ENCODE measurements around the gene ARHGAP24.

Gene ARHGAP24

DNA sequence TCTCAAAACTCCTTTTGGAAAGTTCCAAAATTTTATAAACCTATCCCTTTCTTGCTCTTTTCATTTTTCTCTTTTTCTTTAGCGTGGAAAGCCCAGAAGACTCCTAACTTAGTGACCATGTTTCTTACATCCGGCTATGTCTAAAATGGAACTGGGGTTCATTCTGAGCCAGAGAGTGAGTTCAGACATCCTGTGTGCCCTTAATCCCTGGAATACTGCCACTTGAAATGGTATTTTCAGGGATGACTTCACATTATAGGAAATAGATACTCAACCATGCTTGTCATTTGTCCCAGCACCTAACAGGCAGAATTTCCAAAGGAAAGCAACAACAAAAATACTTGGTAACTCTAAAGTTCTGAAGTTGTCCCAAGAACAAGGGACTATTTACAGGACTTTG lies 379.6 kb downstream of the ARHGAP24 start:
- no peaks in the 10 kb centered on the region for H3K4me1 ChIP-seq (ENCODE audit: low read length)
- no peaks in the 10 kb centered on the region for H3K9me2 ChIP-seq (replicated peaks; ENCODE audit: insufficient read depth, low read length)
- H2AFZ ChIP-seq (ENCODE audit: low read length) = no peak overlapping the region
- H3K9ac ChIP-seq (ENCODE audit: low read length) = no peak overlapping the region
- no peaks in the 10 kb centered on the region for H3K36me3 ChIP-seq (replicated peaks; ENCODE audit: insufficient read depth, low read length)
- no peak overlapping the region for H3K4me2 ChIP-seq (ENCODE audit: low read depth, low read length)
- H3K9me3 ChIP-seq (replicated peaks; ENCODE audit: insufficient read depth, low read length) = no peaks in the 10 kb centered on the region
- no peak for DNase-seq
- no peaks in the 10 kb centered on the region for H3F3A ChIP-seq (ENCODE audit: insufficient read depth, low read length)
- no peak for TF ChIP-seq EZH2phosphoT487 (IDR thresholded peaks at IDR 0.05; ENCODE audit: low read length)
- no peaks in the 10 kb centered on the region for H3K79me2 ChIP-seq (ENCODE audit: low read length)
- no peak overlapping the region for H3K27ac ChIP-seq (ENCODE audit: low read length)
- no peak overlapping the region for H3K4me3 ChIP-seq (ENCODE audit: low read length)
- H3K27me3 ChIP-seq (replicated peaks; ENCODE audit: insufficient read depth, low read length) = no peaks in the 10 kb centered on the region
- no peaks in the 10 kb centered on the region for H4K20me1 ChIP-seq (ENCODE audit: insufficient read depth, low read length)

GRCh38 chr4:85860066-85860740 lies 385.3 kb downstream of the ARHGAP24 start:
- Histone ChIP-seq H3K27me3 (replicated peaks; ENCODE audit: insufficient read depth, low read length) (no peaks in the 10 kb centered on the region), H3K36me3 (replicated peaks; ENCODE audit: insufficient read depth, low read length) (no peaks in the 10 kb centered on the region), H3K9me3 (replicated peaks; ENCODE audit: insufficient read depth, low read length) (no peaks in the 10 kb centered on the region), H3K4me2 (ENCODE audit: low read depth, low read length) (no peak overlapping the region), H3K9me2 (replicated peaks; ENCODE audit: insufficient read depth, low read length) (no peaks in the 10 kb centered on the region), H4K20me1 (ENCODE audit: insufficient read depth, low read length) (no peaks in the 10 kb centered on the region), H3K27ac (ENCODE audit: low read length) (no peak overlapping the region), H3K4me3 (ENCODE audit: low read length) (no peak overlapping the region), H3F3A (ENCODE audit: insufficient read depth, low read length) (no peaks in the 10 kb centered on the region), H3K9ac (ENCODE audit: low read length) (no peak overlapping the region), H3K4me1 (ENCODE audit: low read length) (no peaks in the 10 kb centered on the region), H2AFZ (ENCODE audit: low read length) (no peak overlapping the region), H3K79me2 (ENCODE audit: low read length) (no peaks in the 10 kb centered on the region)
- no peak for DNase-seq
- no peak for TF ChIP-seq EZH2phosphoT487 (IDR thresholded peaks at IDR 0.05; ENCODE audit: low read length)
- TF ChIP-seq, protein P1, sequence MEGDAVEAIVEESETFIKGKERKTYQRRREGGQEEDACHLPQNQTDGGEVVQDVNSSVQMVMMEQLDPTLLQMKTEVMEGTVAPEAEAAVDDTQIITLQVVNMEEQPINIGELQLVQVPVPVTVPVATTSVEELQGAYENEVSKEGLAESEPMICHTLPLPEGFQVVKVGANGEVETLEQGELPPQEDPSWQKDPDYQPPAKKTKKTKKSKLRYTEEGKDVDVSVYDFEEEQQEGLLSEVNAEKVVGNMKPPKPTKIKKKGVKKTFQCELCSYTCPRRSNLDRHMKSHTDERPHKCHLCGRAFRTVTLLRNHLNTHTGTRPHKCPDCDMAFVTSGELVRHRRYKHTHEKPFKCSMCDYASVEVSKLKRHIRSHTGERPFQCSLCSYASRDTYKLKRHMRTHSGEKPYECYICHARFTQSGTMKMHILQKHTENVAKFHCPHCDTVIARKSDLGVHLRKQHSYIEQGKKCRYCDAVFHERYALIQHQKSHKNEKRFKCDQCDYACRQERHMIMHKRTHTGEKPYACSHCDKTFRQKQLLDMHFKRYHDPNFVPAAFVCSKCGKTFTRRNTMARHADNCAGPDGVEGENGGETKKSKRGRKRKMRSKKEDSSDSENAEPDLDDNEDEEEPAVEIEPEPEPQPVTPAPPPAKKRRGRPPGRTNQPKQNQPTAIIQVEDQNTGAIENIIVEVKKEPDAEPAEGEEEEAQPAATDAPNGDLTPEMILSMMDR (IDR thresholded peaks at IDR 0.05; ENCODE audit: low read length) = no peak
- TF ChIP-seq EZH2 (optimal IDR thresholded peaks at IDR 0.05; ENCODE audit: low read depth, low read length) = no peak

- Histone ChIP-seq H3K36me3 (replicated peaks; ENCODE audit: insufficient read depth, low read length) (no peaks in the 10 kb centered on the region), H3K4me2 (ENCODE audit: low read depth, low read length) (no peak overlapping the region), H3K9me2 (replicated peaks; ENCODE audit: insufficient read depth, low read length) (no peaks in the 10 kb centered on the region)
These were observed 386.3 kb downstream of the ARHGAP24 start for GRCh38 chr4:85861064-85861765.

GRCh38 chr4:85862896-85863295 lies 387.9 kb downstream of the ARHGAP24 start:
- H3K9ac ChIP-seq (ENCODE audit: low read length) = no peak overlapping the region
- no peaks in the 10 kb centered on the region for H3K9me2 ChIP-seq (replicated peaks; ENCODE audit: insufficient read depth, low read length)
- no peaks in the 10 kb centered on the region for H3K36me3 ChIP-seq (replicated peaks; ENCODE audit: insufficient read depth, low read length)
- H3K4me2 ChIP-seq (ENCODE audit: low read depth, low read length) = no peak overlapping the region
- H2AFZ ChIP-seq (ENCODE audit: low read length) = no peak overlapping the region
- no peak for DNase-seq
- no peak overlapping the region for H3K4me3 ChIP-seq (ENCODE audit: low read length)
- H3K4me1 ChIP-seq (ENCODE audit: low read length) = no peaks in the 10 kb centered on the region
- no peaks in the 10 kb centered on the region for H3K79me2 ChIP-seq (ENCODE audit: low read length)
- H3F3A ChIP-seq (ENCODE audit: insufficient read depth, low read length) = no peaks in the 10 kb centered on the region
- no peaks in the 10 kb centered on the region for H3K27me3 ChIP-seq (replicated peaks; ENCODE audit: insufficient read depth, low read length)
- no peak overlapping the region for H3K27ac ChIP-seq (ENCODE audit: low read length)
- TF ChIP-seq EZH2 (optimal IDR thresholded peaks at IDR 0.05; ENCODE audit: low read depth, low read length) (no peak), EZH2phosphoT487 (IDR thresholded peaks at IDR 0.05; ENCODE audit: low read length) (no peak)
- TF ChIP-seq, protein P1 (IDR thresholded peaks at IDR 0.05; ENCODE audit: low read length) = no peak
- H3K9me3 ChIP-seq (replicated peaks; ENCODE audit: insufficient read depth, low read length) = no peaks in the 10 kb centered on the region
- no peaks in the 10 kb centered on the region for H4K20me1 ChIP-seq (ENCODE audit: insufficient read depth, low read length)

More at GRCh38 chr4:85861064-85861765, 386.3 kb downstream of the ARHGAP24 start:
- H3K4me3 ChIP-seq (ENCODE audit: low read length) = no peak overlapping the region
- no peak overlapping the region for H3K27ac ChIP-seq (ENCODE audit: low read length)
- no peak overlapping the region for H2AFZ ChIP-seq (ENCODE audit: low read length)
- H4K20me1 ChIP-seq (ENCODE audit: insufficient read depth, low read length) = no peaks in the 10 kb centered on the region
- H3K4me1 ChIP-seq (ENCODE audit: low read length) = no peaks in the 10 kb centered on the region
- no peak overlapping the region for H3K9ac ChIP-seq (ENCODE audit: low read length)
- H3K9me3 ChIP-seq (replicated peaks; ENCODE audit: insufficient read depth, low read length) = no peaks in the 10 kb centered on the region
- no peaks in the 10 kb centered on the region for H3F3A ChIP-seq (ENCODE audit: insufficient read depth, low read length)
- no peaks in the 10 kb centered on the region for H3K79me2 ChIP-seq (ENCODE audit: low read length)
- H3K27me3 ChIP-seq (replicated peaks; ENCODE audit: insufficient read depth, low read length) = no peaks in the 10 kb centered on the region
- TF ChIP-seq EZH2 (optimal IDR thresholded peaks at IDR 0.05; ENCODE audit: low read depth, low read length) = no peak
- no peak for DNase-seq

All from MM.1S (cell line).